ENCODE data around the gene FYN.

FYN gene

DNA sequence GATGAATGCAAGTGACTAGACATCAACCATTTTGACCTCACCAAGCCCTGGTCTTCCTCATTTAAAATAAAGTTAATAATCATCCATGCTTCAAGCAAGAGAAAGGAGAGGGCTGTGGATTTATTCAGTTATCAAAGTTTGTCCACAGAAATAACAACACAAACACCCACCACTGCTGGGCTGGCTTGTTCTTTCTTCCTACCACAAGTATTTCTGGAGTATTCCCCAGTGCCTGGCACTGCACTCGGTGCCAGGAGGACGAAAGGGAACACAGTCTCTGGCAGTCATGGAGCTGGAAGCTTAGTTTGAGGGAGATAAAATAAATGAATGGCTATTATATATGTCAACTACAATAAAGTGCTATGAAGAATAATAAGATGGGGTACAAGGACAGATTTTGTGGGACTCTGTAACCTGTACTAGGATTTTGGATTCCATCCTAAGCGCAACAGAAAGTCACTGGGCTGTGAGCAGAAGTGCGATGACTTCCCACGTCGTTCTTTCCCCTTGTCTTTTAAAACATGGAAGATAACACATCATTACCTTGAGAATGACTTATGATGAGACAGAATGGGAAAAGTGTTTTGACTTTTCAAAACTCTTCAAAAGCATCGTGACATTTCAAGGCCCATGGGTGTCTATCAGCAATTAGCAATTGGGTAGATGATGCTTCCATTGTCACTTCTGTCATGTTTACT, 193.1 kb downstream of the FYN start:
- DNase-seq (ENCODE audit: low spot score), result no peak

GRCh38 chr6:111679126-111679858, 194.0 kb downstream of the FYN start:
- DNase-seq (ENCODE audit: low spot score), result no peak

DNA sequence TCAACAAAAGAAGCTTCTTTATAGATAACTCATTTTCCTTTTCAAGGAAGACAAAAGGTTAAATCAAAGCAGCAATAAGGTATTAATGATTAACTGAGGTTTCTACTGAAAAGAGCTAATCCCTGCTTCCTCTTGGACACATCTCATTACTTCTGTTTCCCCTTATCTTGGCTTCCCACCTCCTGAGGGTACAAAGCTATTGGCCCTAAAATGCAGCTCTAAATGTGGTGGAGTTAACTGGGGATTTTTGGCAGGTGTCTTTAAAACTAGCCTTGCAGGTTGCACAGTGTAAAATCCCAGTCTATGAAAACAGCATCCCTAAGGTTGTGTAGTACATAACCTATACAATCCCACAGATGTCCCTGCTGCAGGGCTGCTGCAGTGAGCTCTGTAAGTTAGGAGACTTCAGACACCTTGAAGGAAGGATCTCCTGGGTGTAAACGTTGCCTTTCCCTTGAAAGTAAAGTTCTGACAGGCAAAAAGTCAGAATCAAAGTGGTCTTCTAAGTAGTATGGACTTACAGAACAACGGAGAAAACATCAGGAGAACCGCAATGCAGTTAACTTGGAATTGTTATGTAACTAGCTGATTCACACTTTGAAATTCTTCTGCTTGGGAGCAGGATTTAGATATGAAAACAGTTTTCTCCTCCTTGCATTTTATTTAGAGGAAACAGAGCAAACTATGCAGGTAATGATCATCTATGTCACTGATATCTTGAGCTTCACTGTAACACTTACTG, 195.8 kb downstream of the FYN start:
- no peak for DNase-seq (ENCODE audit: low spot score)

GRCh38 chr6:111676383-111676782, 196.9 kb downstream of the FYN start:
- no peak for DNase-seq (ENCODE audit: low spot score)

DNA sequence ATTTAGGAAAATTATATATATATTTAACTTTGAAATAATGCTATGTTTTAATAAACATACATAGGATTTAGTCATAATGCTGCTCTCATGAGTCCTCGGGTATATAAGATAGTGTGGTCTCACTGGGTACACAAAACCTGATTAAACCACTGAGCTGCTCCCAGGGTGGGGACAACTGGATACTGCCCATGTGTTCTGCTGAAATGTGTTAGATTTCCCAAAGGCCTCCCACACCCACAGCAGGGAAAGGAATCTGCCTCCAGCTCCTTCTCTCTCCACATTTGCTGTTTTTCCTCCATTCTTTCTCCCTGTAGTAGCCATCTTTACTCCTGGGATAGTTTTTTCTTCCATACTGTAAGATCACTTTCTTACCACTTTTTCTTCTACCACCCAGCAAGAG, 198.4 kb downstream of the FYN start:
- no peak for DNase-seq (ENCODE audit: low spot score)

- no peak for DNase-seq (ENCODE audit: low spot score)
These were observed 198.8 kb downstream of the FYN start for GRCh38 chr6:111674413-111674812.

GRCh38 chr6:111673937-111674336, 199.3 kb downstream of the FYN start:
- no peak for DNase-seq (ENCODE audit: low spot score)

DNA sequence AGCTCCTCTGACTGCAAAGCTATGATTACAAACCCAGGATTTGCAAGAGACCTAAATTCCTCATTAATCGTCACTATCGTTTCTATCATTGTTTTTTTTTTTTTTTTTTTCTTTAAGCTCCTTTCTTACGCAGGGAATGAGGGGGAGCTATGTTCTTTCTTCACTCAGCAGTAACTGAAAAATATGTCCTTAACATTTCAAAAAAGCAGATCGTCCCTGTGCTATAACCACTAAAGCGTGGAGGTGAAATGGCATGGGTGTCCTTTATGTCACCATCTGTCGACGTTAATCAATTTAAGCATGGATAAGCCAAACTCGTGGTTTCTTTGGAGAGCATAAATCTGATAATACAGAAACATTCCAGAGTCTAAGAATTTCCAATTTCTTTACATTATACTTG, 199.7 kb downstream of the FYN start:
- no peak for DNase-seq (ENCODE audit: low spot score)

- DNase-seq (ENCODE audit: low spot score), result no peak
These were observed 200.3 kb downstream of the FYN start for GRCh38 chr6:111672761-111673450.

DNA sequence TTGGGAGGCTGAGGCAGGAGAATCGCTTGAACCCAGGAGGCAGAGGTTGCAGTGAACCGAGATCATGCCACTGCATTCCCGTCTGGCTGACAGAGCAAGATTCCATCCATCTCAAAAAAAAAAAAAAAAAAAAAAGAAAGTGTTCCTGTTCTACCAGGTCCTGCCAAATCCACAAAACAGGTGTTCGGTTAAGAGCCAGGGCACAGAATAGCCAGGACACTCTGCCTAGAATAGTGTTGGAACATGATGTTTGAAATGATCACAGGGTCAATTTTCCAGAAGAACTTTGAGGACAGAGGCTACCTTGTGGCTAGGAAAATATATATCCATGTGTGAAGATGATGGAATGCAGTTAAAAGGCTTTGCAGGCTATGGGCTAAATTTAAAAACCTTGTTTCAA, 203.9 kb downstream of the FYN start:
- no peak for DNase-seq (ENCODE audit: low spot score)

- no peak for DNase-seq (ENCODE audit: low spot score)
These were observed 204.8 kb downstream of the FYN start for GRCh38 chr6:111668410-111668809.

- DNase-seq (ENCODE audit: low spot score), result no peak
These were observed 205.3 kb downstream of the FYN start for GRCh38 chr6:111667931-111668330.

- DNase-seq (ENCODE audit: low spot score), result no peak
These were observed 206.4 kb downstream of the FYN start for GRCh38 chr6:111666847-111667246.

DNA sequence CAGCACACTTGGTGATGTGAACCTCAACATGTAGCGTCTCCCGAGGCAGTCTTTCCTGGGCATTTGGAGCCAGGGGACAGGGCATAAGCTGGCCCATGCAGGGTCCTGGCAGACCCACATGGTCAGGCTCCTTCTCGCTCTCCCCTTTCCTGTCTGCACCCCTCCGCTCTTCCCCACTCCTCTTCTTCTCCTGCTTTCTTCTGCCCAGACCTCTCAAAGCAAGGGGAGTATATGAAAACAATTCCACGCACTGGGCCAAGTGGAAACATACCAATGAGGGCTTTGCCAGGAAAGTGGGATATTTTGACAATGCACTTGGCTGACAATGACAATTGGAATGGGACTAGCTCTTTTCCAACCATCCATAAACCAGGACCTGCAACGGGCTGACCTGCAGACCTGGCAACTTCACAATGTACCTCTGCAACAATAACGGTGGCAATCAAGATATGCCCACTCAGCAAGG, 208.7 kb downstream of the FYN start:
- DNase-seq (ENCODE audit: low spot score), result no peak

GRCh38 chr6:111663692-111664564, 209.3 kb downstream of the FYN start:
- no peak for DNase-seq (ENCODE audit: low spot score)

DNA sequence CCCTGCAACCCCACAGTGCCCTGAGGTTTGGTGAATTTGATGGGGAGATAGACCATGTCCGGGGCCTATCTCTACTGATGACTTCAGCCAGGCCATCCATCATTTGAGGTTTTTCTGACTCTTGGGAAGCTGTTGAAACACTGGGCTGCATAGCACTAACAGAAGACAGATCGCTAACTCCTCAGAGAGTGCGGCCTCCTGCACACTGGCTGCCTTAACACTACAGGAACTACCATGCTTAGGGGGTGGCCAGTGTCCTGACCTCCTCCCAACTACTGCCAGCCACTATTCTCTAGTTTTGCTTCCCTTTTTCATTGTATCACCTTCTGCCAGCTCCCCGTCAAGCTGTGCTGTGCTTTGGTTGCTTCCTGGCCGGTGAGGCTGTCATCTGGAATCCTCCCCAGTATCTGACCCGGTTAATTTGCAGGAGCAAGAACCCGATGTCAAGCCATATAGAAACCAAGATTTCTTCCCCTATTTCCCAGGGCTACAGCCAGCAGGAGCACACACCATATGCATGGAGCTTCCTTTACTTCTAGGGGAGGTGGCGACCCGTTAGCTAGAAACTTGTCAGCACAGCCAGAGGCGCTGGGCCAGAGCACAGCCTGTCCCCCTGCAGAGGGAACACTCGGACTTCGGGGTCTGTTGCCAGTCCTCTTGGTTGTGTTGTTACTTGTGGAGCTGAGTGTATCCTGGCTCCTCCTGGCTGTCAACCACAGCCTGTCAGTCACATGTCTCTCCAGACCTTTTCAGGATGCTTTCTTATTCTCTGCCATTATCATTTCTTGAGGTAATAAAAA, 210.3 kb downstream of the FYN start:
- no peak for DNase-seq (ENCODE audit: low spot score)

GRCh38 chr6:111662072-111662793, 211.0 kb downstream of the FYN start:
- DNase-seq (ENCODE audit: low spot score), result no peak

DNA sequence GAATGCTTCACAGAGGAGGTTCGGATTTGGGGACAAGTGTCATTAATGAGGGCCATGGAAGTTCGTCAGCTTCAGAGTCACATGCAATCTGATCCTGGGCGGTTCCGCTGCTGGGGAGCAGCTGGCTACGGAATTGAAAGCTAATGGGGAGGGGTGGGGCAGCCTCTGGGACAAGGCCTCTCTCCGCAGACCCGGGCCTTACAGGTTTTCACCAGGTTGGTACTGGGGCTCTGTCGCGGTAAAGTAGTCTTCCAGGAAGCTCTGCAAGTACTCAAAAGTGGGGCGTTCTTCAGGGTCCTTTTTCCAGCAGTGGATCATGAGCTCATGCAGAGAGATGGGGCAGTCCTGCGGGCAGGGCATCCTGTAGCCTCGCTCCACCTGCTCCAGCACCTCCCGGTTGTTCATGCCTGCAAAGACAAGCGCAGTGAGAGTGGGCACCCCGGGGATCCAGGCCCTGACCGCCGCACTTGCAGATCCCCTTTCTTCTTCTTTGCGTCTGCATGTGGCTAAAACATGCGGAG, 211.7 kb downstream of the FYN start:
- no peak for DNase-seq (ENCODE audit: low spot score)

DNA sequence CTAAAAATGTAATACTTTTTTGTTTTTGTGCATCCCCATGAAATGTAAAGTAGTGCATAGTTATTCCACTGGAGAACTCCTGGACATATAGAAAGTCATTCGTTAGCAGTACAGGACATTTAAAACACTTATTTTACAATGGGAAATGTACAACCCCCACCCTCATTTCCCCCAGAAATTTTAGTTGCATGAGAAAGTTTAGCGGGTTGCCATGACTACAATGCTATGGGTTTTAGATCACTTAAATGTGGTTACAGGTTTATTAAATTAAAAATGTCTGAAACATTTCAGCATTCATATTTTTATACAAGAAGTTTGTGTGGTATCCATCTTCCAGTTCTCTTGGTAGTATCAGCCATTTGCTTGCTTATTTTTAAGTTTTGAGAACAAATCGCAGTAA, 212.7 kb downstream of the FYN start:
- DNase-seq (ENCODE audit: low spot score), result no peak

Data from SW480 (cell line).